LNCAP (cell line): ENCODE results near the gene TRIM3.

ENCODE experiments used
- TF ChIP-seq, protein P1 (sequence below): fragments of 450-650 bp; IDR thresholded peaks from 2 replicates; pipeline ENCODE4 v1.5.1; 2017; ENCODE audit warnings: mild to moderate bottlenecking

The TRIM3 gene

DNA sequence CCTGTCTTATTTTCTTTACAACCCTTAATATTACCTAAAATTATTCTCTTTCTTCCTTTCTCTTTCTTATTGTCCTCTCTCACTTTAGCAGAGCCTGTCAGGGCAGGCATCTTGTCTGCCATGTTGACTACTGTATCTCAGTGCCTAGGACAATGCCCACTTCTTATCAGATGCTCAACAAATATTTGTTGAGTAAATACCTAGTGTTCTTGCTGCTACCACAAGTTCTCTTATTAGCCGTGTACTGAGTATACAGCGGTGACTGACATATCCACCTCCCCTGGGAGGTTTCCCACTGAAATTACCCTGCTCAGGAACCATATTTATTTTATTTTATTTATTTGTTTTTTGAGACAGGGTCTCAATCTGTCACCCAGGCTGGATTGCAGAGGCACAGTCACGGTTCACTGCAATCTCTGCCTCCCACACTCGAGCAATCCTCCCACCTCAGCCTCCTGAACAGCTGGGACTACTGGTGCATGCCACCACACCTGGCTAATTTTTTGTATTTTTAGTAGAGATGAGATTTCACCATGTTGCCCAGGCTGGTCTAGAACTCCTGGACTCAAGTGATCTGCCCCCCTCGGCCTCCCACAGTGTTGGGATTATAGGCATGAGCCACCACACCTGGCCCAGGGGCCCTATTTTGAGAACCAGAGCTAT is 39.6 kb downstream of the TRIM3 start:
- TF ChIP-seq, protein P1, sequence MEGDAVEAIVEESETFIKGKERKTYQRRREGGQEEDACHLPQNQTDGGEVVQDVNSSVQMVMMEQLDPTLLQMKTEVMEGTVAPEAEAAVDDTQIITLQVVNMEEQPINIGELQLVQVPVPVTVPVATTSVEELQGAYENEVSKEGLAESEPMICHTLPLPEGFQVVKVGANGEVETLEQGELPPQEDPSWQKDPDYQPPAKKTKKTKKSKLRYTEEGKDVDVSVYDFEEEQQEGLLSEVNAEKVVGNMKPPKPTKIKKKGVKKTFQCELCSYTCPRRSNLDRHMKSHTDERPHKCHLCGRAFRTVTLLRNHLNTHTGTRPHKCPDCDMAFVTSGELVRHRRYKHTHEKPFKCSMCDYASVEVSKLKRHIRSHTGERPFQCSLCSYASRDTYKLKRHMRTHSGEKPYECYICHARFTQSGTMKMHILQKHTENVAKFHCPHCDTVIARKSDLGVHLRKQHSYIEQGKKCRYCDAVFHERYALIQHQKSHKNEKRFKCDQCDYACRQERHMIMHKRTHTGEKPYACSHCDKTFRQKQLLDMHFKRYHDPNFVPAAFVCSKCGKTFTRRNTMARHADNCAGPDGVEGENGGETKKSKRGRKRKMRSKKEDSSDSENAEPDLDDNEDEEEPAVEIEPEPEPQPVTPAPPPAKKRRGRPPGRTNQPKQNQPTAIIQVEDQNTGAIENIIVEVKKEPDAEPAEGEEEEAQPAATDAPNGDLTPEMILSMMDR = no peak

- TF ChIP-seq, protein P1 = no peak
Observed at GRCh38 chr11:6431861-6432260, 41.9 kb downstream of the TRIM3 start.

- TF ChIP-seq, protein P1 = no peak
Observed at GRCh38 chr11:6427516-6427915, 46.2 kb downstream of the TRIM3 start.

GRCh38 chr11:6420677-6421076 is 53.1 kb downstream of the TRIM3 start:
- TF ChIP-seq, protein P1 = no peak

DNA sequence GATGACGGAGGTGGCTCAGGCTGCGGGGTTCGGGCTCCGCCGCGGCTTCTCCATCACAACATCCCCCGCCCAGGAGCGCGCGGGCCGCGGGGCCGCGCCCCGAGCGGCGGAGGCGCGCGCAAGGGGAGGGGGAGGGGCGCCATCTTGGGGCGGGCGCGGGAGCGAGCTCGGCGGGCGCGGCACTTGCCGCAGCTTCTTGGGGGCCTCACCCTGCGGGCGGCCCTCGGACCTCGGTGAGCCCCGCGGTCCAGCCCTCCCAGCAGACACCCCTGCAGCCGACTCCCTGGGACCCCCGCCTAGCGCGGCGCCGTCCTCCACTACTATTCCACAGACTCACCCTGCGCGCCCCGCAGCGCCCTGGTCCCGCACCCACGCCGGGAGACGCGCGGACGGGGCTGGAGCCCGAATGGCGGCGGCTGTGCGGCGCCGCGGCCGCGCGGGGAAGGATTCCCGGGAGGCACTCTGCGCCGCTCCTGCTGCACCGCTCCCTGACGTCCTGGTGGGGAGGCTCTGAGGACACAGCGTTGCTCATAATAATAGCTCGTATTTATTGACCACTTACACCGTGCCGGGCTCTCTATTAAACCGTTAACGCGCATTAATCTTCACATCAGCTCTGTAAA is 54.6 kb downstream of the TRIM3 start, which contains the start of gene APBB1:
Gene APBB1 (minus strand): TSS at position 86 of the 623 bp plus-strand sequence. CDS start 7,747 bp downstream, outside the sequence.
- TF ChIP-seq, protein P1 = no peak

DNA sequence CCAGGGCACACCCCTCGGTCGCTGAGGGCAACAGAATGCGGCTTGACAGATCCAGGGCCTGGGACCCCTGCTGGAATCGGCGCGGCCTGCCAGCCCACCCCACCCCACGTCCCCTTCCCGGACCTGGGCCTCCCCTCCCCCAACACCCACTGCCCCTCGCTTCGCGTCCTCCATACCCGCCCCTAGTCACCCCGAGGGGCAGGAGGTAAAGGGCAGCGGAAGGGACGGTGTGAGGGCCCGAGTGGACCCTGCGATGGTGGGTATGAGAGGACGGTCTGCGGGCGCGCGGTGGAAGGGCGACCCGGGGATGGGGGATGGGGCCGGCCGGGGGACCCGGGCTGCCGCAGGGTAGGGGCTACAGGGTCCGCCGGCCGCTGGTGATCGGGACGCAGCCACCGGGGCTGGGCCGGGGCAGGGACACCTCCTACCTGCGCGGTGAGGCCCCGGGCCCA is 55.2 kb downstream of the TRIM3 start:
- TF ChIP-seq, protein P1 = no peak

GRCh38 chr11:6417907-6418556 is 55.7 kb downstream of the TRIM3 start:
- TF ChIP-seq, protein P1 = no peak
